HG02588 (cell line): Measurements from ENCODE around the gene PSMC3.

Experiments used
- ATAC-seq: cut with Tn5 transposase; IDR thresholded peaks from one replicate; pipeline ENCODE4 v1.9.1; 2021; ENCODE audit warnings: mild to moderate bottlenecking, moderate library complexity; ENCODE audit not compliant: unreplicated experiment

The PSMC3 gene

GRCh38 chr11:47377571-47378009 is 48.6 kb downstream of the PSMC3 start:
- ATAC-seq = no peak

GRCh38 chr11:47376525-47377371 is 49.5 kb downstream of the PSMC3 start:
- ATAC-seq = no peak

GRCh38 chr11:47376107-47376524 is 50.1 kb downstream of the PSMC3 start:
- ATAC-seq = no peak

GRCh38 chr11:47375546-47376085 is 50.6 kb downstream of the PSMC3 start:
- no peak for ATAC-seq

- ATAC-seq = no peak
Measured at GRCh38 chr11:47375020-47375419, 51.2 kb downstream of the PSMC3 start.

- ATAC-seq = no peak
Measured at GRCh38 chr11:47374720-47375019, 51.6 kb downstream of the PSMC3 start.

GRCh38 chr11:47373876-47374719 is 52.1 kb downstream of the PSMC3 start:
- no peak for ATAC-seq

GRCh38 chr11:47372422-47372821 is 53.8 kb downstream of the PSMC3 start:
- no peak for ATAC-seq

- ATAC-seq = no peak
Measured at GRCh38 chr11:47369676-47370075, 56.6 kb downstream of the PSMC3 start.
